ENCODE data around the gene ITIH5. TPM values are rescaled to one million over a fixed set of nuclear protein-coding genes. Genes with fewer than 3 reads are reported as not detected.

Gene ITIH5
- total and polyA plus RNA-seq, 2 of the 8 experiments (the other 6 are each of a cell fraction or from before 2014, with no cell fraction given) = 5.8 to 7.6 TPM

- no peak for TF ChIP-seq USF2 (IDR thresholded peaks at IDR 0.05; ENCODE audit: low read length)
- TF ChIP-seq KDM5A (IDR thresholded peaks at IDR 0.05; ENCODE audit: low read length) = no peak
- no peak for TF ChIP-seq MAFK (IDR thresholded peaks at IDR 0.05; ENCODE audit: low read depth, low read length)
- TF ChIP-seq ASH2L (IDR thresholded peaks at IDR 0.05; ENCODE audit: low read length) = no peak
These were observed 41.3 kb upstream of the ITIH5 start (continued) for GRCh38 chr10:7707858-7708622.

Measured in H1 (cell line).